HepG2 (cell line): ENCODE data around the gene ZNF683. TPM values are rescaled to one million over a fixed set of nuclear protein-coding genes. Genes with fewer than 3 reads are reported as not detected.
A peak's percentile ranks its signal among the peaks of the same experiment; 100 is the strongest.

ENCODE experiments used
- ATAC-seq: fragments of 200-7000 bp; cut with Tn5 transposase; 3 replicates; pipeline ENCODE4 v1.9.1; 2020; ENCODE audit warnings: mild to moderate bottlenecking, moderate library complexity
- BruUV-seq: library from RNA; stranded (reverse); fragments of 400-500 nt; replicated peaks from 2 replicates; lab custom pipeline; 2021; lab: Mats Ljungman, UMichigan
- CTCF ChIA-PET: fragments of 300-600 bp; formaldehyde crosslinking; extraction: SDS; loops from one replicate; lab custom pipeline; 2021; ENCODE audit warnings: low total read pairs, inconsistent platforms, low intra/inter-chr PET ratio; lab: Yijun Ruan, JAX
- POLR2A ChIA-PET: fragments of 350-600 bp; sonication (Branson Sonifier 250); formaldehyde crosslinking; loops from one replicate; lab custom pipeline; 2020; ENCODE audit warnings: antibody characterized with exemption, inconsistent platforms; lab: Yijun Ruan, JAX
- DNase-seq: peaks from one replicate; pipeline ENCODE4 v3.0.0-alpha.2; 2015; ENCODE audit warnings: low spot score
- FAIRE-seq: peaks from 3 replicates; lab custom pipeline; 2011; peaks lifted over from hg19 to GRCh38; lab: Jason Lieb, UNC
- H2AFZ ChIP-seq: one replicate; pipeline ENCODE4 v1.6.1; 2011; ENCODE audit warnings: low read length, inconsistent platforms
- H3K27ac ChIP-seq: fragments of 300-600 bp; 3 replicates; pipeline ENCODE4 v1.8.0; 2011; ENCODE audit warnings: mixed run types, mild to moderate bottlenecking, mixed read lengths, low read length, inconsistent platforms; ENCODE audit not compliant: insufficient read depth; ENCODE audit errors: extremely low read length
- H3K27me3 ChIP-seq, 2 experiments: fragments of 200-600 bp in 1 of 2; 2 replicates in 1 of 2; 3 replicates in 1 of 2; pipeline versions ENCODE4 v1.6.0 to v1.8.0; 2011; ENCODE audit warnings: low read length in 2 of 2, mild to moderate bottlenecking in 2 of 2, moderate library complexity in 2 of 2, inconsistent platforms in 1 of 2; ENCODE audit not compliant: insufficient read depth in 2 of 2, control insufficient read depth in 1 of 2
- H3K36me3 ChIP-seq, 2 experiments: fragments of 200-600 bp in 1 of 2; replicated peaks in 1 of 2; 2 replicates in 1 of 2; 3 replicates in 1 of 2; pipeline versions ENCODE4 v1.5.1 to v1.8.0; 2011; ENCODE audit warnings: low read length in 2 of 2, inconsistent platforms in 1 of 2; ENCODE audit not compliant: insufficient read depth in 2 of 2, control insufficient read depth in 1 of 2
- H3K4me1 ChIP-seq: 2 replicates; pipeline ENCODE4 v1.5.1; 2012; ENCODE audit warnings: low read length, inconsistent platforms; ENCODE audit not compliant: insufficient read depth
- H3K4me2 ChIP-seq: 2 replicates; pipeline ENCODE4 v1.6.0; 2011; ENCODE audit warnings: low read depth, low read length, inconsistent platforms
- H3K4me3 ChIP-seq, 3 experiments: fragments of 200-600 bp in 1 of 3; sonication (generic), shearing (Covaris generic) in 1 of 3; replicated peaks in 1 of 3; 2 replicates each; pipeline ENCODE4 v1.5.1; 2011 to 2016; ENCODE audit warnings: low read length in 3 of 3, inconsistent platforms in 2 of 3, low read depth in 2 of 3, mild to moderate bottlenecking in 2 of 3, control low read depth in 1 of 3, mixed read lengths in 1 of 3; ENCODE audit not compliant: insufficient read depth in 1 of 3
- H3K79me2 ChIP-seq: one replicate; pipeline ENCODE4 v1.6.1; 2011; ENCODE audit warnings: low read length, inconsistent platforms; ENCODE audit not compliant: insufficient read depth
- H3K9ac ChIP-seq: 2 replicates; pipeline ENCODE4 v1.6.0; 2011; ENCODE audit warnings: mild to moderate bottlenecking, low read depth, low read length, inconsistent platforms; ENCODE audit not compliant: insufficient read depth
- H3K9me3 ChIP-seq: 2 replicates; pipeline ENCODE4 v1.5.1; 2012; ENCODE audit warnings: mild to moderate bottlenecking, low read length
- H4K20me1 ChIP-seq: 2 replicates; pipeline ENCODE4 v1.6.0; 2011; ENCODE audit warnings: inconsistent platforms, mild to moderate bottlenecking, low read length, moderate library complexity; ENCODE audit not compliant: insufficient read depth
- ISX ChIP-seq: sonication (generic); formaldehyde crosslinking; conservative IDR thresholded peaks from 2 replicates; pipeline ENCODE4 v1.5.0; 2020; ENCODE audit warnings: missing genetic modification reagents
- NFE2 ChIP-seq: sonication (generic); formaldehyde crosslinking; IDR thresholded peaks from 2 replicates; pipeline ENCODE4 v1.4.0; 2020; ENCODE audit warnings: missing genetic modification reagents
- TEAD2 ChIP-seq: sonication (generic); formaldehyde crosslinking; IDR thresholded peaks from 2 replicates; pipeline ENCODE4 v1.9.0; 2021; ENCODE audit warnings: missing genetic modification reagents
- ZBTB38 ChIP-seq: sonication (generic); formaldehyde crosslinking; IDR thresholded peaks from 2 replicates; pipeline ENCODE4 v1.5.1; 2020; ENCODE audit warnings: mild to moderate bottlenecking, missing genetic modification reagents
- ZMYM3 ChIP-seq: sonication (generic); formaldehyde crosslinking; IDR thresholded peaks from 2 replicates; pipeline ENCODE4 v1.5.1; 2020; ENCODE audit warnings: mild to moderate bottlenecking, missing genetic modification reagents
- ZNF337 ChIP-seq: sonication (generic); formaldehyde crosslinking; IDR thresholded peaks from 2 replicates; pipeline ENCODE4 v1.5.1; 2020; ENCODE audit warnings: missing genetic modification reagents, low read depth, mild to moderate bottlenecking, borderline replicate concordance
- ZNF446 ChIP-seq: sonication (generic); formaldehyde crosslinking; IDR thresholded peaks from 2 replicates; pipeline ENCODE4 v1.5.0; 2020; ENCODE audit warnings: mild to moderate bottlenecking, missing genetic modification reagents
- ZNF768 ChIP-seq: sonication (generic); formaldehyde crosslinking; IDR thresholded peaks from 2 replicates; pipeline ENCODE4 v1.4.0; 2020; ENCODE audit warnings: missing genetic modification reagents
- WGBS: methylation state at CpG from one replicate; pipeline ENCODE4 v1.1.6; 2017; ENCODE audit warnings: low lambda C conversion rate; 5-methylcytosine and 5-hydroxymethylcytosine counted together
- in situ Hi-C: cut with HindIII; loops from 2 replicates; pipeline ENCODE4 v1.10.0; 2017; ENCODE audit warnings: low pct_unique_long_range_greater_than_20kb; ENCODE audit not compliant: extremely low pct_ligation_motif_present
- intact Hi-C: fragments of 100-400 bp; cut with micrococcal nuclease; formaldehyde crosslinking; loops from one replicate; pipeline ENCODE4 v1.10.0; 2022; ENCODE audit not compliant: unreplicated experiment
- polyA plus RNA-seq, 8 experiments: library from polyadenylated mRNA; depleted of rRNA in 3 of 8; stranded (reverse) in 7 of 8; unstranded in 1 of 8; fragments of >200 nt; fragmentation: Illumina TruSeq in 4 of 8; extraction: Trizol in 4 of 8; gene quantifications; 2 replicates each; pipeline versions ENCODE4 v1.2.1 to v1.2.3, GENCODE V29; 2011 to 2016; ENCODE audit warnings: low read depth in 4 of 8, missing spikeins in 1 of 8, mixed read lengths in 1 of 8; ENCODE audit not compliant: insufficient read depth in 1 of 8
- total RNA-seq, 5 experiments: library from RNA; depleted of rRNA; stranded (reverse); fragments of >200 nt; fragmentation: Illumina TruSeq; extraction: Trizol; gene quantifications; 2 replicates each; pipeline ENCODE4 v1.2.3, GENCODE V29; 2016; ENCODE audit warnings: low read depth in 1 of 5
- TF ChIP-seq, protein P1 (sequence below): sonication (generic); formaldehyde crosslinking; IDR thresholded peaks from 2 replicates; pipeline ENCODE4 v1.9.0; 2021; ENCODE audit warnings: mild to moderate bottlenecking, missing genetic modification reagents

Gene ZNF683
- total and polyA plus RNA-seq, 2 of the 13 experiments (the other 11 are each of a cell fraction or from before 2014, with no cell fraction given): not detected

DNA sequence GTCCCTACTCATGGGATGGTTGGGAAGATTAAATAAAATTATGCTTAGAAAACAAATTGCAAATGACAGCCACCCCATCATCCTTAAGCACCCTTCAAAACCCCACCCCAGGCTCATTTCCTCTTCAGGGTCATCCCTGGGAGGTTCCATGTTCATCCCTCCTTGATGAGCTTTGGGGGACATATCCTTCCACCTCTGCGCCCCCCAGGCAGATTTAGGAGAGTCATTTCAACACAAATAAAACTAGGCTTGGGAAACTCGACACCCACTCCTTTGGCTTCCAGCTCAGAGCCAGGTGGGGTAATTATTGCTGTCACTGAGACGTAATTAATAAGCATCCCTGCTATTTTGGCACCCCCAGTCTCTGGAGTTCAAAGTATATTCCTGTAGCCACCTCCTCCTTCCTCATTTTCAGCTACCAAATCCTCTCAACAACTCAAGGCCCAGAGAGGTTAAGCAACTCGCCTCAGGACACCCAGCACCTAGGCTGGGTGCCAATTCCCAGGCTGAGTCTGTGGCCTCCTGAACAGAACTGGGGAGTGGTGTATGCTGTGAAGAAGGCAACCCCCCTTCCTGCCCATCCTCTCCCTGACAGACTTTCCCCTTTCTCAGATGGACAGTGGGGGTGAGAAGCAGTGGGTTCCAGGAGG lies 19.2 kb downstream of the ZNF683 start:
- ChIA-PET CTCF (no interaction called here), POLR2A (interaction anchor here (0.8 kb wide), 1 partner anchor 26 kb away, joined by 3 read pairs; no protein-coding TSS in a partner anchor)
- no peak for FAIRE-seq
- DNase-seq: no peak
- WGBS: 86% methylated on average over 4 of the region's 4 CpGs
- H3K9me3 ChIP-seq: no peaks in the 10 kb centered on the region
- H3K4me3 ChIP-seq: peak overlapping the region in 2 of 3 experiments; percentile 6 to 64; a peak in 4 of 6 replicates
- peak overlapping the region; percentile 90 for H3K4me2 ChIP-seq
- peaks cover 5% of the 10 kb centered on the region for H3K79me2 ChIP-seq
- in situ Hi-C loops: no loop called here
- peak overlapping the region; percentile 100 for H3K27ac ChIP-seq
- ATAC-seq: no peak
- H2AFZ ChIP-seq: no peak overlapping the region
- no peaks in the 10 kb centered on the region for H3K36me3 ChIP-seq
- peaks cover 95% of the 10 kb centered on the region for H3K4me1 ChIP-seq
- no peaks in the 10 kb centered on the region for H3K27me3 ChIP-seq
- no TSS peak for BruUV-seq
- TF ChIP-seq ZMYM3 (CRISPR knock-in tag) (peak; percentile 91), ZNF768 (CRISPR knock-in tag) (peak; percentile 99), ZNF337 (CRISPR knock-in tag) (no peak)
- peak overlapping the region; percentile 97 for H3K9ac ChIP-seq
- H4K20me1 ChIP-seq: no peaks in the 10 kb centered on the region
- intact Hi-C loops: no loop called here

DNA sequence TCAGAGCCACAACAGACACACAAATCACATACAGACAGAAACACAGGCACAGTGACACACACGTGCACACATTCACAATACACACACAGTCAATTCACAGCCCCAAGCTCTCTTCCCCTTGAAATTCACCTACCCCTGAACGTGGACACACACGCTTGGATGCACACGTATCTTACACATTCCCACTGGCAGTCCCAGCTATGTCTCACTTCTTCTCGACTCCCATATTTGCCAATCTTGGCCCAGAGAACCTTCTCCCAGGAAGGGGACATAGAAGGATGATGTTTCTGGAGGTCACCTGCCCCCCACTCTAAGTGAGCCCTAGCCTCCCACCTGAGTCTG lies 20.2 kb downstream of the ZNF683 start:
- WGBS: 66% methylated on average over 5 of the region's 5 CpGs
- DNase-seq (no peak), ATAC-seq (no peak), FAIRE-seq (peak; percentile 66)
- no TSS peak for BruUV-seq
- ChIA-PET POLR2A (interaction anchor here (0.6 to 3.6 kb wide), 7 partner anchors 10 to 73 kb away, joined by 3 to 13 read pairs (median 4); partner anchors contain the start of genes SH3BGRL3 and UBXN11), CTCF (no interaction called here)
- Histone ChIP-seq H3K36me3 (no peaks in the 10 kb centered on the region), H3K9me3 (no peaks in the 10 kb centered on the region), H3K4me3 (peak overlapping the region in 2 of 3 experiments; percentile 22 to 64; a peak in 4 of 6 replicates), H3K27me3 (no peaks in the 10 kb centered on the region), H4K20me1 (no peaks in the 10 kb centered on the region), H3K9ac (peak overlapping the region; percentile 97), H2AFZ (no peak overlapping the region), H3K79me2 (peaks cover 5% of the 10 kb centered on the region), H3K27ac (peak overlapping the region; percentile 100), H3K4me2 (peak overlapping the region; percentile 90), H3K4me1 (peaks cover 94% of the 10 kb centered on the region)
- intact Hi-C loops (no loop called here), in situ Hi-C loops (no loop called here)
- no peak for TF ChIP-seq NFE2 (CRISPR knock-in tag)
- no peak for TF ChIP-seq ISX (CRISPR knock-in tag)
- TF ChIP-seq, protein P1, sequence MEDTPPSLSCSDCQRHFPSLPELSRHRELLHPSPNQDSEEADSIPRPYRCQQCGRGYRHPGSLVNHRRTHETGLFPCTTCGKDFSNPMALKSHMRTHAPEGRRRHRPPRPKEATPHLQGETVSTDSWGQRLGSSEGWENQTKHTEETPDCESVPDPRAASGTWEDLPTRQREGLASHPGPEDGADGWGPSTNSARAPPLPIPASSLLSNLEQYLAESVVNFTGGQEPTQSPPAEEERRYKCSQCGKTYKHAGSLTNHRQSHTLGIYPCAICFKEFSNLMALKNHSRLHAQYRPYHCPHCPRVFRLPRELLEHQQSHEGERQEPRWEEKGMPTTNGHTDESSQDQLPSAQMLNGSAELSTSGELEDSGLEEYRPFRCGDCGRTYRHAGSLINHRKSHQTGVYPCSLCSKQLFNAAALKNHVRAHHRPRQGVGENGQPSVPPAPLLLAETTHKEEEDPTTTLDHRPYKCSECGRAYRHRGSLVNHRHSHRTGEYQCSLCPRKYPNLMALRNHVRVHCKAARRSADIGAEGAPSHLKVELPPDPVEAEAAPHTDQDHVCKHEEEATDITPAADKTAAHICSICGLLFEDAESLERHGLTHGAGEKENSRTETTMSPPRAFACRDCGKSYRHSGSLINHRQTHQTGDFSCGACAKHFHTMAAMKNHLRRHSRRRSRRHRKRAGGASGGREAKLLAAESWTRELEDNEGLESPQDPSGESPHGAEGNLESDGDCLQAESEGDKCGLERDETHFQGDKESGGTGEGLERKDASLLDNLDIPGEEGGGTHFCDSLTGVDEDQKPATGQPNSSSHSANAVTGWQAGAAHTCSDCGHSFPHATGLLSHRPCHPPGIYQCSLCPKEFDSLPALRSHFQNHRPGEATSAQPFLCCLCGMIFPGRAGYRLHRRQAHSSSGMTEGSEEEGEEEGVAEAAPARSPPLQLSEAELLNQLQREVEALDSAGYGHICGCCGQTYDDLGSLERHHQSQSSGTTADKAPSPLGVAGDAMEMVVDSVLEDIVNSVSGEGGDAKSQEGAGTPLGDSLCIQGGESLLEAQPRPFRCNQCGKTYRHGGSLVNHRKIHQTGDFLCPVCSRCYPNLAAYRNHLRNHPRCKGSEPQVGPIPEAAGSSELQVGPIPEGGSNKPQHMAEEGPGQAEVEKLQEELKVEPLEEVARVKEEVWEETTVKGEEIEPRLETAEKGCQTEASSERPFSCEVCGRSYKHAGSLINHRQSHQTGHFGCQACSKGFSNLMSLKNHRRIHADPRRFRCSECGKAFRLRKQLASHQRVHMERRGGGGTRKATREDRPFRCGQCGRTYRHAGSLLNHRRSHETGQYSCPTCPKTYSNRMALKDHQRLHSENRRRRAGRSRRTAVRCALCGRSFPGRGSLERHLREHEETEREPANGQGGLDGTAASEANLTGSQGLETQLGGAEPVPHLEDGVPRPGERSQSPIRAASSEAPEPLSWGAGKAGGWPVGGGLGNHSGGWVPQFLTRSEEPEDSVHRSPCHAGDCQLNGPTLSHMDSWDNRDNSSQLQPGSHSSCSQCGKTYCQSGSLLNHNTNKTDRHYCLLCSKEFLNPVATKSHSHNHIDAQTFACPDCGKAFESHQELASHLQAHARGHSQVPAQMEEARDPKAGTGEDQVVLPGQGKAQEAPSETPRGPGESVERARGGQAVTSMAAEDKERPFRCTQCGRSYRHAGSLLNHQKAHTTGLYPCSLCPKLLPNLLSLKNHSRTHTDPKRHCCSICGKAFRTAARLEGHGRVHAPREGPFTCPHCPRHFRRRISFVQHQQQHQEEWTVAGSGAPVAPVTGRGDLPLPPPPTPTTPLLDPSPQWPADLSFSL (CRISPR knock-in tag): peak; percentile 93
- peak; percentile 85 for TF ChIP-seq ZBTB38
- no peak for TF ChIP-seq TEAD2 (CRISPR knock-in tag)
- 0 out of 2 replicates have a peak, but pooled peaks have one; percentile 32 for TF ChIP-seq ZNF446 (CRISPR knock-in tag)
